HG02973 (cell line): ENCODE measurements around the gene ZNF513.

Source experiments
- ATAC-seq: cut with Tn5 transposase; IDR thresholded peaks from one replicate; pipeline ENCODE4 v1.9.1; 2021; ENCODE audit warnings: moderate library complexity; ENCODE audit not compliant: unreplicated experiment

The ZNF513 gene

GRCh38 chr2:27381577-27382181 lies 1.1 kb upstream of the ZNF513 start:
- no peak for ATAC-seq

GRCh38 chr2:27379836-27380625 lies 503 bp downstream of the ZNF513 start:
- ATAC-seq: peak; percentile 28

- no peak for ATAC-seq
Measured at GRCh38 chr2:27379383-27379835, 1.1 kb downstream of the ZNF513 start.

- no peak for ATAC-seq
Measured at GRCh38 chr2:27378809-27379290, 1.7 kb downstream of the ZNF513 start.

- no peak for ATAC-seq
Measured at GRCh38 chr2:27378096-27378808, 2.3 kb downstream of the ZNF513 start.

- no peak for ATAC-seq
Measured at GRCh38 chr2:27377618-27378095, 2.9 kb downstream of the ZNF513 start.

- ATAC-seq: no peak
Measured at GRCh38 chr2:27376866-27377617, 3.5 kb downstream of the ZNF513 start.

GRCh38 chr2:27376151-27376865 lies 4.2 kb downstream of the ZNF513 start:
- no peak for ATAC-seq

GRCh38 chr2:27375513-27376099 lies 4.9 kb downstream of the ZNF513 start:
- no peak for ATAC-seq

- ATAC-seq: no peak
Measured at GRCh38 chr2:27373567-27373966, 7.0 kb downstream of the ZNF513 start.

GRCh38 chr2:27372937-27373336 lies 7.6 kb downstream of the ZNF513 start:
- ATAC-seq: no peak

GRCh38 chr2:27370816-27371620 lies 9.5 kb downstream of the ZNF513 start:
- ATAC-seq: peak; percentile 8

- ATAC-seq: peak; percentile 86
Measured at GRCh38 chr2:27370026-27370815, 10.3 kb downstream of the ZNF513 start, which contains the start of the genes EIF2B4 and SNX17. Gene EIF2B4, minus strand, starts transcription at chr2:27370338. Its CDS starts 24 bp downstream, at chr2:27370314. Gene SNX17, plus strand, starts transcription at chr2:27370616. Its CDS starts 128 bp downstream, at chr2:27370744.

- ATAC-seq: no peak
Measured at GRCh38 chr2:27369471-27370025, 11.0 kb downstream of the ZNF513 start.

- ATAC-seq: no peak
Measured at GRCh38 chr2:27363933-27364332, 16.6 kb downstream of the ZNF513 start.

GRCh38 chr2:27362678-27363420 lies 17.7 kb downstream of the ZNF513 start:
- ATAC-seq: no peak
